IMR-90 (cell line): Measurements from ENCODE around the gene MALRD1.

Experiments
- BHLHE40 ChIP-seq: fragments of 150-350 bp; IDR thresholded peaks from 2 replicates; pipeline ENCODE4 v1.6.1; 2016; ENCODE audit warnings: mild to moderate bottlenecking, low read depth, low read length
- CEBPB ChIP-seq: IDR thresholded peaks from 2 replicates; pipeline ENCODE4 v1.6.1; 2012; ENCODE audit warnings: low read depth, low read length, improper control_type of control experiment
- CHD1 ChIP-seq: IDR thresholded peaks from 2 replicates; pipeline ENCODE4 v1.6.1; 2012; ENCODE audit warnings: low read depth, low read length, improper control_type of control experiment
- CTCF ChIP-seq: conservative IDR thresholded peaks from 2 replicates; pipeline ENCODE4 v1.5.1; 2012; ENCODE audit warnings: mild to moderate bottlenecking, low read depth, low read length, improper control_type of control experiment
- FOS ChIP-seq: fragments of 150-350 bp; IDR thresholded peaks from 2 replicates; pipeline ENCODE4 v1.6.1; 2016; ENCODE audit warnings: low read depth, low read length
- MAFK ChIP-seq: IDR thresholded peaks from 2 replicates; pipeline ENCODE4 v1.6.1; 2012; ENCODE audit warnings: low read depth, low read length, improper control_type of control experiment
- MAZ ChIP-seq: IDR thresholded peaks from 2 replicates; pipeline ENCODE4 v1.6.1; 2012; ENCODE audit warnings: low read depth, mild to moderate bottlenecking, low read length, improper control_type of control experiment, moderate library complexity, borderline replicate concordance
- MXI1 ChIP-seq: IDR thresholded peaks from 2 replicates; pipeline ENCODE4 v1.6.1; 2012; ENCODE audit warnings: low read depth, mild to moderate bottlenecking, low read length, moderate library complexity, borderline replicate concordance
- NFE2L2 ChIP-seq: fragments of 150-350 bp; IDR thresholded peaks from 2 replicates; pipeline ENCODE4 v1.6.1; 2016; ENCODE audit warnings: low read depth, mild to moderate bottlenecking, low read length
- POLR2A ChIP-seq: IDR thresholded peaks from 2 replicates; pipeline ENCODE4 v1.6.1; 2012; ENCODE audit warnings: mild to moderate bottlenecking, low read depth, low read length
- RAD21 ChIP-seq: IDR thresholded peaks from 2 replicates; pipeline ENCODE4 v1.6.1; 2012; ENCODE audit warnings: low read length, improper control_type of control experiment
- RCOR1 ChIP-seq: IDR thresholded peaks from 2 replicates; pipeline ENCODE4 v1.6.1; 2012; ENCODE audit warnings: mild to moderate bottlenecking, low read length, improper control_type of control experiment; ENCODE audit not compliant: insufficient replicate concordance
- SMC3 ChIP-seq: fragments of 150-350 bp; IDR thresholded peaks from 2 replicates; pipeline ENCODE4 v1.6.1; 2016; ENCODE audit warnings: low read depth, mild to moderate bottlenecking, antibody characterized with exemption, low read length, moderate library complexity
- USF2 ChIP-seq: fragments of 150-350 bp; IDR thresholded peaks from 2 replicates; pipeline ENCODE4 v1.6.1; 2017; ENCODE audit warnings: mild to moderate bottlenecking, antibody characterized with exemption, low read length, low read depth

GRCh38 chr10:19704544-19704943 lies 655.9 kb downstream of the MALRD1 start:
- TF ChIP-seq CTCF, result no peak
- no peak for TF ChIP-seq POLR2A
- TF ChIP-seq NFE2L2, result no peak
- TF ChIP-seq FOS, result no peak
- TF ChIP-seq RAD21, result no peak
- TF ChIP-seq CEBPB, result no peak
- TF ChIP-seq MAZ, result no peak
- TF ChIP-seq MAFK, result peak; percentile 52; the same call in 1 of the 2 replicates
- no peak for TF ChIP-seq SMC3
- TF ChIP-seq BHLHE40, result peak; percentile 69; the same call in 1 of the 2 replicates
- no peak for TF ChIP-seq CHD1
- no peak for TF ChIP-seq USF2
- no peak for TF ChIP-seq RCOR1
- TF ChIP-seq MXI1, result no peak
